Measurements from ENCODE around the gene MYO9A.
"Not testable (repeated sequence)": the region's sequence is repeated elsewhere in the genome, so short reads cannot be mapped to it uniquely, and the experiment has no call there.

The MYO9A gene

DNA sequence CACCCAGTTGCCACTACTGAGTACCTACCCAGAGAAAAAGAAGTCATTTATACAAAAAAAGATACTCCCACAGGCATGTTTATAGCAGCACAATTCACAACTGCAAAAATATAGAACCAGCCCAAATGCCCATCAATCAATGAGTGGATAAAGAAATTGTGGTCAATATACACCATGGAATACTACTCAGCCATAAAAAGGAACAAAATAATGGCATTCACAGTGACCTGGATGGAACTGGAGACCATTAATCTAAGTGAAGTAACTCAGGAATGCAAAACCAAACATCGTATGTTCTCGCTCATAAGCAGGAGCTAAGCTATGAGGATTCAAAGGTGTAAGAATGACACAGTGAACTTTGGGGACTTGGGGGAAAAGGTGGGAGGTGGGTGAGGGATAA, 61.7 kb downstream of the MYO9A start:
- H3K36me3 ChIP-seq (ENCODE audit: control insufficient read depth, low read depth, low read length); H3K27me3 ChIP-seq (ENCODE audit: control insufficient read depth, insufficient read depth, low read length); H3K4me3 ChIP-seq (ENCODE audit: low read length); H3K9ac ChIP-seq (ENCODE audit: low read length); H3K9me3 ChIP-seq (ENCODE audit: control insufficient read depth, low read depth, low read length); H3K27ac ChIP-seq (ENCODE audit: low read length): not testable (repeated sequence)
- H3K4me1 ChIP-seq (ENCODE audit: control insufficient read depth, low read depth, low read length) = peaks cover 18% of the 10 kb centered on the region

DNA sequence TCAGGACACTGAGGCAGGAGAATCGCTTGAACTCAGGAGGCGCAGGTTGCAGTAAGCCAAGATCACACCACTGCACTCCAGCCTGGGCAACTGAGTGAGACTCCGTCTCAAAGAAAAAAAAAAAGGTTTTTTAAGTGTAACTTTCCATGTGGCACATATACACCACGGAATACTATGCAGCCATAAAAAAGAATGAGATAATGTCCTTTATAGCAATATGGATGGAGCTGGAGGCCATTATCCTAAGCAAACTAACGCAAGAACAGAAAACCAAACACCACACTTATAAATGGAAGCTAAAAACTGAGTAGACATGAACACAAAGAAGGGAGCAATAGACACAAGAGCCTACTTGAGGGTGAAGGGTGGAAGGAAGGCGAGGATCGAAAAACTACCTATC, 64.7 kb downstream of the MYO9A start:
- H3K9ac ChIP-seq (ENCODE audit: low read length); H3K27ac ChIP-seq (ENCODE audit: low read length); H3K27me3 ChIP-seq (ENCODE audit: control insufficient read depth, insufficient read depth, low read length); H3K9me3 ChIP-seq (ENCODE audit: control insufficient read depth, low read depth, low read length); H3K36me3 ChIP-seq (ENCODE audit: control insufficient read depth, low read depth, low read length); H3K4me3 ChIP-seq (ENCODE audit: low read length): not testable (repeated sequence)
- peaks cover 10% of the 10 kb centered on the region for H3K4me1 ChIP-seq (ENCODE audit: control insufficient read depth, low read depth, low read length)

DNA sequence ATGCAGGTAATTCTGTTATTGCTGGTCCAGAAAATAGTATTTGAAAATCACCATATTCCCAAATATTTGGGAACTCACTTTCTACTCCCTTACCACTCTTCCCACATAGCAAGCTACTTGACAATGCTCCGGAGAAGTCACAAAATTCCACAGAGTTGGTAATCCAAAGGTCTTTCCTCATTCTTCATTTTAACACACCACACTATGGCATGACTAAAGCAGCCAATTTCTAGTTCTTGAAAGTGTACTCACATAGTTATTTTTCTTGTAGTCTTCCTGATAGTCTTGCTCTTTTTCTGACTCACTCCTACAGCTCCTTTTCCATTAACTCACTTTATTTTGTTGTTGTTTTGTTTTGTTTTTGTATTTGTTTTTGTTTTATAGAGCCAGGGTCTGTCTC, 67.2 kb downstream of the MYO9A start:
- Histone ChIP-seq H3K9ac (ENCODE audit: low read length) (no peak overlapping the region), H3K36me3 (ENCODE audit: control insufficient read depth, low read depth, low read length) (no peaks in the 10 kb centered on the region), H3K4me1 (ENCODE audit: control insufficient read depth, low read depth, low read length) (no peaks in the 10 kb centered on the region), H3K27me3 (ENCODE audit: control insufficient read depth, insufficient read depth, low read length) (no peaks in the 10 kb centered on the region), H3K27ac (ENCODE audit: low read length) (no peak overlapping the region), H3K4me3 (ENCODE audit: low read length) (no peak overlapping the region), H3K9me3 (ENCODE audit: control insufficient read depth, low read depth, low read length) (no peaks in the 10 kb centered on the region)

DNA sequence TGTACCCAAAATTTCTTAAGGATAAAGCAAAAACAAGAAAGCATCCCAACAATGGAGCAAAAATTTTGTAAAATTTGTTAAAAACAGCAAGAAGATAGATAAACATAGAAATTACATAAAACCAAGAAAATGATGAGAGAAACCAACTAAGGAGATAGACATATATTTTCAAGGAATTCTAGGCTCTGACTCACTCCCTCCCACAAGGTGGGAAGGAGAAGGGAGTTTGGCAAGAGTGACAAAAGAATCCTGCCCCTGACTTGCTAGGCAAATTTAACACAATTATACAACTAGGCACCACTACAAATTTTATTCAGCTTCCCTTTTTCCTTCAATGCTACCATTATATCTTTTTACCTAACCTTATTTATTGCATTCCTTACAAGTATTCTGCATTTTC, 70.9 kb downstream of the MYO9A start:
- Histone ChIP-seq H3K27ac (ENCODE audit: low read length) (no peak overlapping the region), H3K9me3 (ENCODE audit: control insufficient read depth, low read depth, low read length) (no peaks in the 10 kb centered on the region), H3K4me3 (ENCODE audit: low read length) (no peak overlapping the region), H3K9ac (ENCODE audit: low read length) (no peak overlapping the region), H3K27me3 (ENCODE audit: control insufficient read depth, insufficient read depth, low read length) (no peaks in the 10 kb centered on the region), H3K36me3 (ENCODE audit: control insufficient read depth, low read depth, low read length) (no peaks in the 10 kb centered on the region), H3K4me1 (ENCODE audit: control insufficient read depth, low read depth, low read length) (no peaks in the 10 kb centered on the region)

DNA sequence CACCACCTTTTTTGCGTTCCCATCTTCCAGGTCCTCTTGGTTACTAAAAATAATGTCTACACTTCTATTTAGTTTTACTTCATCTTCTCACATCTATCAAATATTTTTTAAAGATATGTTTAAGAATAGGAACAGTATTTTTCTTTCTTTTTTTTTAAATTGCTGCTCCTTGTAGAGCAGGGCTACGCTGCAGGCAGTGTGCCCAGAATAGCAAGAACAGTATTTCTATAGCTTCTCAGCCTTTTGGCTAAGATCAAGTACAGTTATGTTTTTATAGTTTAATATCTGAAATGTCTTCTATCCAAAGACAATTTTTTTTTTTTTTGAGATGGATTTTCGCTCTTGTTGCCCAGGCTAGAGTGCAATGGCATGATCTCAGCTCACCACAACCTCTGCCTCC, 73.0 kb downstream of the MYO9A start:
- H3K27ac ChIP-seq (ENCODE audit: low read length) = no peak overlapping the region
- H3K4me3 ChIP-seq (ENCODE audit: low read length) = no peak overlapping the region
- H3K9me3 ChIP-seq (ENCODE audit: control insufficient read depth, low read depth, low read length) = no peaks in the 10 kb centered on the region
- no peaks in the 10 kb centered on the region for H3K4me1 ChIP-seq (ENCODE audit: control insufficient read depth, low read depth, low read length)
- H3K9ac ChIP-seq (ENCODE audit: low read length) = no peak overlapping the region
- no peaks in the 10 kb centered on the region for H3K36me3 ChIP-seq (ENCODE audit: control insufficient read depth, low read depth, low read length)
- no peaks in the 10 kb centered on the region for H3K27me3 ChIP-seq (ENCODE audit: control insufficient read depth, insufficient read depth, low read length)

DNA sequence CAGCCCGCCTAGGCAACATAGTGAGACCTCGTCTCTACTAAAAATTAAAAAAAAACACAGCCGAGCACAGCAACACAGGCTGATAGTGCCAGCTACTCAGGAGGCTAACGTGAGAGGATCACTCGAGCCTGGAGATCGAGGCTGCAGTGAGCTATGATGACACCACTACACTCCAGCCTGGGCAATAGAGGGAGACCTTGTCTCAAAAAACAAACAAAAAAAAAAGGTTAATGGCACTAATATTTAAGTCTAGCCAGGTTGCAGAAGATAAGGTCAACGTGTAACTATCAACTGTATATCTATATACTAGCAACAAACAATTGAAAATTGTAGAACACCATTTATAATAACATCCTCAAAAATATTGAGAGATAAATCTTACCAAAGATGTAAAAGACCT, 75.1 kb downstream of the MYO9A start:
- Histone ChIP-seq H3K9ac (ENCODE audit: low read length) (no peak overlapping the region), H3K9me3 (ENCODE audit: control insufficient read depth, low read depth, low read length) (no peaks in the 10 kb centered on the region), H3K36me3 (ENCODE audit: control insufficient read depth, low read depth, low read length) (no peaks in the 10 kb centered on the region), H3K4me3 (ENCODE audit: low read length) (no peak overlapping the region), H3K27ac (ENCODE audit: low read length) (no peak overlapping the region), H3K4me1 (ENCODE audit: control insufficient read depth, low read depth, low read length) (no peaks in the 10 kb centered on the region), H3K27me3 (ENCODE audit: control insufficient read depth, insufficient read depth, low read length) (no peaks in the 10 kb centered on the region)

DNA sequence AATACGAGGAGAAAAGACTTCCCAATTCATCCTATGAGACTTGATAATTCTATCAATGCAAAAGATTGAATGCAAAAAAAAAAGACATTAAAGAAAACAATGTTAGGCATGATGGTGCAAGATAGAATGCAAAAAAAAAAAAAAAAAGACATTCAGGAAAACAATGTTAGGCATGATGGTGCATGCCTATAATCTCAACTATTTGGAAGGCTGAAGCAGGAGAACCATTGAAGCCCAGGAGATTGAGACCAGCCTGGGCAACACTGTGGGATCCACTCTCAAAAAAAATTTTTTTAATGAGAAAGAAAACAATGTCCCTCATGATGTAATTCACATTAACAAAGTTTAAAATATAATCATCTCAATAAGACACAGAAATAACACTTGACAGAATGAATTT, 75.9 kb downstream of the MYO9A start:
- Histone ChIP-seq H3K9me3 (ENCODE audit: control insufficient read depth, low read depth, low read length) (no peaks in the 10 kb centered on the region), H3K9ac (ENCODE audit: low read length) (no peak overlapping the region), H3K4me3 (ENCODE audit: low read length) (no peak overlapping the region), H3K27ac (ENCODE audit: low read length) (no peak overlapping the region), H3K4me1 (ENCODE audit: control insufficient read depth, low read depth, low read length) (no peaks in the 10 kb centered on the region), H3K36me3 (ENCODE audit: control insufficient read depth, low read depth, low read length) (no peaks in the 10 kb centered on the region), H3K27me3 (ENCODE audit: control insufficient read depth, insufficient read depth, low read length) (no peaks in the 10 kb centered on the region)

DNA sequence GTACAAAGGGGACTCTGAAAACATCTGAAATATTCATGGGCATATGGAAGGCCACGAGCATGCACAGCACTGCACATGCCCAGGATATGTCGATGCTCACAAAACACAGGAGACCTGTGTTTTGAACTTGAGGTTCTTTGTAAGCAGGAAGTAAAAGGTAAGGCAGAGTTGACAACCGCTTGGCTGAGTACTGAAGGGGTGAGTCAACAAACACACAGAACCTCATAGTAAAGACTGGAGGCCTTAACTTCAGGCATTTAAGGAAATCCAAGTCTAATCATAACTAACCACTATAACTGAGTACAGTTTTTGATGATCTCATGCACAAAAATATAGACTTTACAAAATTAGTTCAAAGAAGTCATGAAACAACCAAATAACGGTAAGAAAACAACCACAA, 80.6 kb downstream of the MYO9A start:
- Histone ChIP-seq H3K27ac (ENCODE audit: low read length) (no peak overlapping the region), H3K4me3 (ENCODE audit: low read length) (no peak overlapping the region), H3K27me3 (ENCODE audit: control insufficient read depth, insufficient read depth, low read length) (no peaks in the 10 kb centered on the region), H3K4me1 (ENCODE audit: control insufficient read depth, low read depth, low read length) (no peaks in the 10 kb centered on the region), H3K36me3 (ENCODE audit: control insufficient read depth, low read depth, low read length) (no peaks in the 10 kb centered on the region), H3K9me3 (ENCODE audit: control insufficient read depth, low read depth, low read length) (no peaks in the 10 kb centered on the region), H3K9ac (ENCODE audit: low read length) (no peak overlapping the region)

DNA sequence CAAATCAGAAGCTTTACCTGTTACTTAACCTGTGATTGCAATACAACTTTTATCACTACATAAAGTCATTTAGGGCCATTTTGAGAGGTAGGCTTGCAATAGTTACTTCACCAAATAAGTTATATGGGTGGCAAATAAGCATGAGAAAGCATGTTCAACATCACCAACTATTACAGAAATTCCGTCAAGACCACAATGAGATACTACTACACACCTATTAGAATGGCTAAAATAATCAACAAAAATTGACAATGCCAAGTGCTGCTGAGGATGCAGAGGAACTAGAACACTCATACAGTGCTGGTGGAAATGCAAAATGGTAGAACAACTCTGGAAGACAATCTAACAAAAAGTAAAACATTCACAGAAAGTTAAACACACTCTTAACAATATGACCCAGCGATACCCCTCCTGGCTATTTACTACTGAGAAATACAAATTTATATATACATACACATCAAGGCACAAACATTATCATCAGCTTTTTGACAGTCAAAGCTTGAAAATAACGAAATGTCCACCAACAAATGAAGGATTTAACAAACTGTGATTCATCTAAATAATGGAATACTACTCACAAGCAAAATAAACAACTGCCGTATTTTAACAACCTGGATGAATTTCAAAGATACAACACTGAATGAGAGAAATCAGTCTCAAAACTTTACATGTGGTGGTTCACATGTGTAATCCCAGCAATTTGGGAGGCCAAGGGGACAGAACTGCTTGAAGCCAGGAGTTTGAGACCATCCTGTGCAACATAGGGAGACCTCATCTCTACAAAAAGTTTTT, 82.9 kb downstream of the MYO9A start:
- Histone ChIP-seq H3K27me3 (ENCODE audit: control insufficient read depth, insufficient read depth, low read length) (no peaks in the 10 kb centered on the region), H3K4me1 (ENCODE audit: control insufficient read depth, low read depth, low read length) (no peaks in the 10 kb centered on the region), H3K4me3 (ENCODE audit: low read length) (no peak overlapping the region), H3K9me3 (ENCODE audit: control insufficient read depth, low read depth, low read length) (no peaks in the 10 kb centered on the region), H3K36me3 (ENCODE audit: control insufficient read depth, low read depth, low read length) (no peaks in the 10 kb centered on the region), H3K9ac (ENCODE audit: low read length) (no peak overlapping the region), H3K27ac (ENCODE audit: low read length) (no peak overlapping the region)

DNA sequence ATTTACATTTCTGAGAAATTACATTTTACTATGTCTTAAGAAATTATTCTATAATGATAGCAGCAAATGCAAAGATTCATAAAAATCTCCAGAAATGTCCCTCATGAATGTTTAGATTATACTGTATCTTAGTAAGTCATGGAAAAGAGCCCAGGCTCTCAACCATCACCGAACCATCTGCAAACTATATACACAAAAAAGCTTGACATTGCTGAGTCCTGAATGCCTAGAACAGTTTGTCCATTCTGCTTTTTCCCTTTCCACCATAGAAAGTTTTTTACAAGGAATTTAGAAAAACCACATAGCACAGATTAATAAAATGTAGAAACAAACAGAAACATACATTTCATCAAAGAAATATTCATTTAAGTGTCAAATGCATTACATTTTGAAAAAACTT, 83.6 kb downstream of the MYO9A start:
- Histone ChIP-seq H3K27ac (ENCODE audit: low read length) (no peak overlapping the region), H3K36me3 (ENCODE audit: control insufficient read depth, low read depth, low read length) (no peaks in the 10 kb centered on the region), H3K9me3 (ENCODE audit: control insufficient read depth, low read depth, low read length) (no peaks in the 10 kb centered on the region), H3K9ac (ENCODE audit: low read length) (no peak overlapping the region), H3K27me3 (ENCODE audit: control insufficient read depth, insufficient read depth, low read length) (no peaks in the 10 kb centered on the region), H3K4me1 (ENCODE audit: control insufficient read depth, low read depth, low read length) (no peaks in the 10 kb centered on the region), H3K4me3 (ENCODE audit: low read length) (no peak overlapping the region)

DNA sequence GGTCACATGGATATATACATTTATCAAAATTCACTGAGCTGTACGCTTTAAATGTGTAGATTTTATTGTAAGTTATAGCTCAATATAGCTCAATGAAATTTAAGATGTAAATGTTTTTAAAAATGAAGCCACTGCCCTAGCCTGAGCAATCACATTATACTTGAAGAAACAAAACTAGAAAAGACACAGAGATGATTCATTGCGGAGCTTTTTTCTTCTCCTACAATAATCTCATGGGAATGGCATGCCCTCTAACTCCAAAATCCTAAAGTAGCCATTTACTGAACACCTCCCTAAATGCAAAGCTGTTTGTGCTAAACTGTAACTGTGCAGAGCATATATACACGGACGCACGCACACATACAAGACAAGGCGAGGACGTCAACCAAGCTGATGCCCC, 84.2 kb downstream of the MYO9A start:
- H3K9ac ChIP-seq (ENCODE audit: low read length) = no peak overlapping the region
- no peak overlapping the region for H3K4me3 ChIP-seq (ENCODE audit: low read length)
- no peaks in the 10 kb centered on the region for H3K36me3 ChIP-seq (ENCODE audit: control insufficient read depth, low read depth, low read length)
- no peaks in the 10 kb centered on the region for H3K4me1 ChIP-seq (ENCODE audit: control insufficient read depth, low read depth, low read length)
- no peak overlapping the region for H3K27ac ChIP-seq (ENCODE audit: low read length)
- no peaks in the 10 kb centered on the region for H3K9me3 ChIP-seq (ENCODE audit: control insufficient read depth, low read depth, low read length)
- no peaks in the 10 kb centered on the region for H3K27me3 ChIP-seq (ENCODE audit: control insufficient read depth, insufficient read depth, low read length)

DNA sequence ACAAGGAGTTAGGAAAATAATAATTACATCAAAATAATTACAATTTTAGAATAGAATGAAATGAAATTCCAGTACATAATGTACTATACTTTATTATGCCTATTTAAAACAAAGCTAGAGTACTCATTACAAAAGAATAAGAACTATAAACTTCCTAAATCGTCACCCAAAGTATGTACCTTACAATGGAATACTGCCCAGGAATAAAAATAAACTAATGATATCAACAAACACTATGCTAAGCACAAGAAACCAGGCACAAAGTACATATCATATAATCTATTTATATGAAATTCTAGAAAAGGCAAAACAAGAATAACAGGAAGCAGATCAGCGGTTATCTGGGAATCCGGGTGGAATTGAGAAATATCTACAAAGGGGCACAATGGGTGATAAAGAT, 84.7 kb downstream of the MYO9A start:
- H3K9me3 ChIP-seq (ENCODE audit: control insufficient read depth, low read depth, low read length) = no peaks in the 10 kb centered on the region
- H3K9ac ChIP-seq (ENCODE audit: low read length) = no peak overlapping the region
- H3K4me1 ChIP-seq (ENCODE audit: control insufficient read depth, low read depth, low read length) = no peaks in the 10 kb centered on the region
- no peak overlapping the region for H3K27ac ChIP-seq (ENCODE audit: low read length)
- H3K4me3 ChIP-seq (ENCODE audit: low read length) = no peak overlapping the region
- no peaks in the 10 kb centered on the region for H3K27me3 ChIP-seq (ENCODE audit: control insufficient read depth, insufficient read depth, low read length)
- H3K36me3 ChIP-seq (ENCODE audit: control insufficient read depth, low read depth, low read length) = no peaks in the 10 kb centered on the region
